ENCODE measurements around the gene BATF3.
"Not testable (repeated sequence)": the region's sequence is repeated elsewhere in the genome, so short reads cannot be mapped to it uniquely, and the experiment has no call there.

Gene BATF3, protein sequence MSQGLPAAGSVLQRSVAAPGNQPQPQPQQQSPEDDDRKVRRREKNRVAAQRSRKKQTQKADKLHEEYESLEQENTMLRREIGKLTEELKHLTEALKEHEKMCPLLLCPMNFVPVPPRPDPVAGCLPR

DNA sequence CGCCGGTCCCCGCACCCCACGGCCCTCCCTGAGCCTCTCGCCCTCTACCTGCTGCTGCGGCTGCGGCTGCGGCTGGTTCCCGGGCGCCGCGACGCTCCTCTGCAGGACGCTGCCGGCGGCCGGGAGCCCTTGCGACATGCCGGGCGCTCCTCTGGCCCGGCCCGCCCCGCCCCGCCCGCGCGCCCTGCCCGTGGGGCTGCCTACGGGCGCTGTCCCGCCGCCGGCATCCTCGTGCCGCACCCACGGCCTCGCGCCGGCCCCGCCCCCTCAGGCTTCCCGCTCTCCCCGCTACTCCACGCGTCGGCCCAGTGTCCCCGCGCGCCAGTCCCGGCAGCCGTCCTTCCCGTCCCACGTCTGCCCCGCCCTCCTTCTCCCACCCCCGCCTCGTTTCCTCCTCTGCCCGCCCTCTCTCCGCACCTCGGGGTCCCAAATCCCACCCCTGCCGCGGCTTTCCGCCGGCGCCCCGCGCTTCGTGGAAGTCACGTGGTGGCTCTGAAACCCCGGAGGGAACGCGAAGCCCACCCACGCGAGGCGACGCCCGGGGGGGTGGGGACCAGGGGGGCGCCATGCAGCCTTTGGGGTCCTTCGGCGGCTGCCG is at the start of gene BATF3:
BATF3 (minus strand) TSS at position 216 of the 598 bp plus-strand sequence; CDS start at position 138, 78 bp downstream.
- DNase-seq, result peak; percentile 27

DNA sequence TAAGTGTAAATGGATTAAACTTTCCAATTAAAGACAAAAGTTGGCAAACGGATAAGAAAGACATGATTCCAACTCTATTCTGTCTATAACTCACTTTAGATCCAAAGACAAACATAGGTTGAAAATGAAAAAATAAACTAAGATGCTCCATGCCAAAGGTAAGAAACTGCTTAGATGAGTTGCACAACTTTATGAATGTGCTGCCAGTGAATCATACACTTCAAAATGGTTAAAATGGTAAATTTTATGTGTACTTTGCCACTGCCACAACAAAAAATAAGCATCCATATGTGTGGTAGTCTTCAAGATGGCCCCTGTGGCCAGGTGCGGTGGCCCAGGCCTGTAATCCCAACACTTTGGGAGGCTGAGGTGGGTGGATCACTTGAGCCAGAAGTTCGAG is 46.9 kb upstream of the BATF3 start:
- DNase-seq, result no peak

DNA sequence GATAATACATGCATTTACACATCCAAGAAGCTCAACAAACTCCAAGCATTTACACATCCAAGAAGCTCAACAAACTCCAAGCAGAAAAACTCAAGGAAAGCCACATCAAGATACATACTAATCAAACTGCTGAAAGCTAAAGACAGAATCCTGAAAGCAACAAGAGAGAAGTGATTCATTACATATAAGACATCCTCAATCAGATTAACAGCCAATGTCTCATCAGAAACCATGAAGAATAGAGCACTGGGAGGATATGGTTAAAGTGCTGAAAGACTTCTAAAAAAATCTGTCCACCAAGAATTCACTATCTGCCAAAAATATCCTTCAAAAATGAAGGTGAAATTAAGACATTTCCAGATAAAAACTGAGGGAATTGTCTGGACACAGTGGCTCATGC is 45.7 kb upstream of the BATF3 start:
- DNase-seq, result no peak

DNA sequence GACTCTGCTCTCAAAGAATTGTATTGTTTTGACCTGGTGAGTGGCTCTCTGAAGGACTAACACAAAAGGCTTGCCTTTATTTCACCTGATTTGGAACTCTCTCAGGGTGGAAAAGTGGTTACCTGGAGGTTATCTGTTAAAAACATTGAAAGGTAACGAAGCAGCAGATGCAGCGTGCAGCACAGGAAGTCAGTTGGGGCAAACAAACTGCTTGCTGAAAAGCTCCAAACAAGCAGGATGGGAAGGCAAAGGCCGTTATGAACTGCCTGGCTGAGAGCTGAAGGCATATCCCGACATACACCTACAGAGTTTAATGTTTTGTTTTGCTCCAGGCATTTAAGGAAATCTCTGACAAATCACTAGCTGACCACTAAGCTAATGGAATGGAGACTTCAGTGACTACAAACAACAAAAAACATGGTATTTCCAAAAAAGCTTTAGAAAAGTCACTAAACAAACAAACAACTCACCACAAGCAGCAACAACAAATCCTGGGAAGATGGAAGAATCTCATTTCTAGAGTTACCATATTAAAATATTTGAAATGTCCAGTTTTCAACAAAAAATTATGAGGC is 44.3 kb upstream of the BATF3 start:
- no peak for DNase-seq

DNA sequence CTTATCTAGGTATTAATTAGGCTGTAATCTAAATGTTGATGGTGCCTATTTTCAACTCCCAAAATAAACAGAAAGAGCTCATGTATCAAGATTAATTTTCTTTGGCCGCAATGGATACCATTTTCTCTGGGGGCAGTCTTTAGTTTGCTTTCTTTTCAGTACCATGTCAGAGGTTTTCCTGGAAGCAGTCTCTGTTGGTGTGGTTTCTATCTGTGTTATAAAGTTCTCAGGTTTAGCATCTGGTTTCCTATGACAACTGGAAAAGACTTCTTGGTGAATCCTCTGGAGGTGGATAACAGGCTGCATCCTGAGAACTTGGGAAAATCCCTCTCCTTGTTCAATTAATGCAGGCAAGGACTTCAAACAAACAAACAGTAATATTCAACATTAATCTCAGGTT is 38.7 kb upstream of the BATF3 start:
- no peak for DNase-seq

DNA sequence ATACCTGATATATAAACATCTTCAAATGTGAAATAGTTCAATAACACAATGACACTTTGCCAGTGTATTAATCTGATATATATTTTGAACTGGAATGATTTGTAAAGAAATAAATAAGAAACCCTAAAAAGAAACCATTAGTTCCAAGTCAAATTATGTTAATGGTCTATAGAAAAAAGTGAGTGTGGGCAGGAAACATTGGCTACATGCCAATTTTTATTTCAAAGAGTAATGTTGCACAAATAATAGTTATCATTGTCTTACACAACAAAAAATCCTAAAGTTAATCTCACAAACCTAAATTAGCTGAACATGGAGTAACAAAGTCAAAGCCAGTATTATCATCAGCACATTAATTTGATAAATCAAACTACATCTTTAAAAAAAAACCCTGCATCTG is 37.9 kb upstream of the BATF3 start:
- DNase-seq, result no peak

DNA sequence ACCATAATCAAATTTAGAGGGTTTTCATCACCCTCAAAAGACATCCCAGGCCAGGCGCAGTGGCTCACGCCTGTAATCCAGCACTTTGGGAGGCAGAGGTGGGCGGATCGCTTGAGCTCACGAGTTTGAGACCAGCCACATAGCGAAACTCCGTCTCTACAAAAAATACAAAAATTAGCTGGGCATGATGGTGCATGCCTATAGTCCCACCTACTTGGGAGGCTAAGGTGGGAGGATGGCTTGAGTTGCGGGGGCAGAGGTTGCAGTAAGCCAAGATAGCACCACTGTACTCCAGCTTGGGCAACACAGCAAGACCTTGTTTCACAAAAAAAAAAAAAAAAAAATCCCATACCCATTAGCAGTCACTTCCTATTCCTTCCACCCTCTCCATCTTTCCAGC is 33.5 kb upstream of the BATF3 start:
- DNase-seq, result no peak

DNA sequence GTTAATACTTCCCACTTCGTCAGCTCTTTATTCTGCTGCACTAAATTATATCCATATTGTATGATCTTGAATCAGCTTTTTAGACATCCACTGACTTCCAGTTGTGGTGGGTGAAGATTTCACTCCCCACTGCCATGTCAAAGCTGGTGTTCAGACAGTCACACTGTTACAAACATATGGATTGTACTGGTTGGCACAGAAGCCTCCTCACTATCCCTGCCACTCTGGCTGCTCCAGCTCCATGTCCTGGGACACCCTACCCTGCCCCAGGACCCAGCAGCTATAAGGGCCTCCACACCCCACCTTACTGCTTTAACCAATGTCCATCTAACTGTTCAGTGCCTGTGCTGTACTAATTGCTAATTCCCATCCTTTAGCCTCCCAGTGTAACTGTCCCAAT is 32.0 kb upstream of the BATF3 start:
- DNase-seq, result no peak

DNA sequence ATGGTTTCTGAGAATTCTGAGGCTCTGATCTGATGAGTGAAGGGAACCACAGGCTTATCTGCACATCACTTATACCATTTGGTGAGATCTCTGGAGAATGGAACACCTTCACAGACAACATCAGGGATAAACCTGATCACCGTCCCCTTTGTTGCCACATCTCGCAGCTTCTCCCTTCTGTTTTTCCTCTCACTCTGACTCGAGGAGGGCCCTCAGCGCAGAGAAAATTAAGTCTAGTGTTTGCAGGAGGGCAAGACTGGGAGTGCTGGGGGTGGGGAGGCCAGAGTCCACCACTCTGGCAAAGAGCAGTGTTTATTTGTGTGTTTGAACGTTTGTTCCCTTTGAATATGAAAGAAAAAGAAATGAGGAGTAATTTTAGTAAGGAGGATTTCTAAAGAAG is 29.0 kb upstream of the BATF3 start:
- no peak for DNase-seq

DNA sequence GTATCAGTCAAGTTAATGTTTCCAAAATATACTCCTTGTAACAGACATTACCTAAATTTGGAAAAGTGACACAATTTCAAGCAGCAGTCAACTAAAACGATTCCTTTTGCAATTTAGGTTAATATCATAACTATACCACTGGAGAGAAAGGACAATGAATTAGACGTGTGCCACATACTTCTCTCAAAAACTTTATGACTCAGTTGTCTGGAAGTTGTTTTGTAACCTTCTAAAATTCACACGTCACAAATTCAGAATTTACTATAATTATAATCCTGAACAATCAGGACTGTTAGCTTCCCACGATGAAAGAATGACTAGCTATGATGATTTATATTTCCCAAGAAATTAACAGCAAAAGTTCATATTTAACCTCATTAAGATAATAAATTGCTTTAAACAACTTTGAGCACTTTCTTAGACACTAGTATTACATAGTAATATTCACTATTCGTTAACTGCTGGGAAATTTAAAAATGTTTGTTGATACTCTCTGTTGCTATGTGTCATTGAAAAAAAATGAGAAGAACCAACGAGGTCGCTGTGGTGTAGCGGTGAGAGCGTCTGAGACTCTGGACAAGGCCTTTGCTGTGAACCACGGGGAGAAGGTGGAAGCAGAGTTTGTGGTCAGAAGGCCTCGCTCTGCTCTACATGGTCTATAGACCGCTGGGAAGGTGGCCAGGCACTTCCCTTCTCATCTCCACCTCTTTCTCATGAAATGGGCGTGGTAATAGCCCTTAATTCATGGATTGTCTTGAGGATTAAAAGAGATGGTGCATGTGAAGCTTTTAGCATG is 27.9 kb upstream of the BATF3 start:
- peak; percentile 14 for DNase-seq

DNA sequence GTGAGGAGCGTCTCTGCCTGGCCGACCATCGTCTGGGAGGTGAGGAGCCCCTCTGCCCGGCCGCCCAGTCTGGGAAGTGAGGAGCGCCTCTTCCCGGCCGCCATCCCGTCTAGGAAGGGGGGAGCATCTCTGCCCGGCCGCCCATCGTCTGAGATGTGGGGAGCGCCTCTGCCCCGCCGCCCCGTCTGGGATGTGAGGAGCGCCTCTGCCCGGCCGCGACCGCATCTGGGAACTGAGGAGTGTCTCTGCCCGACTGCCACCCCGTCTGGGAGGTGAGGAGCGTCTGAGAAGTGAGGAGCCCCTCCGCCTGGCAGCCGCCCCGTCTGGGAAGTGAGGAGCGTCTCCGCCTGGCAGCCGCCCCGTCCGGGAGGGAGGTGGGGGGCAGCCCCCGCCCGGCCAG is 25.0 kb upstream of the BATF3 start:
- not testable (repeated sequence) for DNase-seq

DNA sequence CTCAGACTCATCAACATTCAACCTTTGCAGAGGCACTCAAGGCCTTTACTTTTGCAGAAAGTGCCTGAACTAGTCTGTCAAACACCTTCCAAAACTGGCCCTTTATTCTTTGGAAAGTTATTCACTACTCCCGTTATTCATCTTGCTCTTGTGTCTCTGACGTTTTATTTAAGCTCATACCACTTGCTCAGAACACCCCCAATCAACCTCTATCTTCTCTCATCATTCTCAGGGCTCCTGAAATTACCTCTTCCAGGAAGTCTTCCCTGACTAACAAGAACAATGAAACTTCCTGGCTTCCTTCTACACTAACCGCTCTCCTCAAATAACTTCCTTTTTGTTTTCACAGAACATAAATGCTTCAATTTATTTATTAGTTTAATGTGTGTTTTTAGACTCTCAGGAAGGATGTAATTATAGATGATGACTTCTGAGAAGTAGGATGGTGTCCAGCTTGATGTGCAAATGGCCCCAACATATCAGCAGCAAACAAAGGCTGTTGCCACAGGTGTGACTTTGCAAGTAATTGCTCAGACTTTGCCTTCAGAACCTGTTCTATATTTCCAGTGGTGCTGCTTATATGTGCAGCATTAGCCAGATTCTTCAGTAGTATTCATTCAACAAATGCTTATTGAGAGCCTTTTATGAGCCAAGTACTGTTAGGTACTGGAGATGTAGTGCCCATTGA is 22.8 kb upstream of the BATF3 start:
- DNase-seq, result no peak

DNA sequence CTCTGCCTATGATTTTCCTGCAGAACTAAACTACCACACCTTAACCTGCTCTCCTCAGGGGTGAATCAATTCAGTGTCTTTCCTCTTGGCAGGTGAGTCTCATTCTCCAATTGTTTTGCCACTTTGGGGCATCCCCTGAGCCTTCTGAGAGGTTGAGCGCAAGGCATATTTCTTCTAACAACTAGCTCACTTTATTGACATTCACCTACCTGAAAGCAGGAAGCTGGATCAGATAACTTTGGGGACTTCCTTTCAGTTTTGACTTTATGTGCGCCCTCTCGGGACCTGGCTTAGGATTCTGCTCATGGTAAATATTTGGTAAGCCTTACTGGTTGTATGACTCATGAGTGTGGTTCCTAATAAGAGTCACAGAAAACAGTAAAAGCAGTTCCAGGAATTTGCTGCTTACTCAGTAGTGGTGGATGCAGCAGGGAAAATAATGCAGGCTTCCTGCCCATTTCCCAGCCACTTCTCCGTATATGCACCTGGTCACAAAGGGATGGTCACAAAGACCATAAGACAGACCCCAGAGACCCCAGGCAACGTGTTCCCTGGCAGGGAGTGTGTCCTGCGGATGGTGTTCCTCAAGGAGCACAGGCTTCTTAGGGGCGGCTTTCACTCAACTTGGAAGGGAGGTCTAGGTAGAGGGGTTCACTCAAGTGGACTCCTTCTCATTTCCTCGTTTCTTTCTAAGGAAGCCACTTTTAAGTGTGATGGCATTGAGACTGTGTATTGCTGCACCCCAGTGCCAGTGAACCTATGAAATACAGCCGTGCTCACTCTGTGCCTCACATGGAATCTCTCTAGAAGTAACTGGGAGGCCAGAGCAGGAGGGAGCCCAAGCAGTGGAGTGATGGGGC is 22.0 kb upstream of the BATF3 start:
- DNase-seq, result no peak

DNA sequence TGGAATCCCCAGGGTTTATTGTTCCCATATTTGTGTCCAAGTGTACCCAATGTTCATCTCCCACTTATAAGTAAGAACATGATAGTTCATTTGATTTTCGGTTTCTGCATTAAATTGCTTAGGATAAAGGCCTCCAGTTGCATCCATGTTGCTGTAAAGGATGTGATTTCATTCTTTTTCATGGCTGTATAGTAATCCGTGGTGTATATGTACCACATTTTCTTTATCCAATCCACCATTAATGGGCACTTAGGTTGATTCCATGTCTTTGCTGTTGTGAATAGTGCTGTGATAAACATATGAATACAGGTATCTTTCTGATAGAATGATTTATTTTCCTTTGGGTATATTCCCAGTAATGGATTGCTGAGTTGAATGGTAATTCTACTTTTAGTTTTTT is 20.0 kb upstream of the BATF3 start:
- DNase-seq, result no peak

DNA sequence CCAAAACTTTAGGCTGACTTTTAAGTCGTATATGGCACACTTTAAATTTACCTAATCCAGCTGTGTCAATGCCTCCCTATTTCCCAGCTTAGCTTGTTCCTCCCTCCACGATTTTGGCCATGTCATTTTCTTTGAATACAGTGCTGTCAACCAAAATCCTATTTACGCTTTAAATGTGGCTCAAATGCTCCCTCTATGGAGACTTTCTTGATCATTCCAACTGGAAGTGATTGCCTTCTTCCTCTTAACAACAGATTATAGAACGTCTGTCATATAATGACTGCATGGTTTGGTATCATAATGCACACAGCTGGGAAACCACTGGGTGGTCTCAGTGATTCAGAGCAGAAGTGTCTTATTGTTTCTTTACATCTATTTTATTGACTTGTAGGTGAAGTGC is 18.9 kb upstream of the BATF3 start:
- no peak for DNase-seq

DNA sequence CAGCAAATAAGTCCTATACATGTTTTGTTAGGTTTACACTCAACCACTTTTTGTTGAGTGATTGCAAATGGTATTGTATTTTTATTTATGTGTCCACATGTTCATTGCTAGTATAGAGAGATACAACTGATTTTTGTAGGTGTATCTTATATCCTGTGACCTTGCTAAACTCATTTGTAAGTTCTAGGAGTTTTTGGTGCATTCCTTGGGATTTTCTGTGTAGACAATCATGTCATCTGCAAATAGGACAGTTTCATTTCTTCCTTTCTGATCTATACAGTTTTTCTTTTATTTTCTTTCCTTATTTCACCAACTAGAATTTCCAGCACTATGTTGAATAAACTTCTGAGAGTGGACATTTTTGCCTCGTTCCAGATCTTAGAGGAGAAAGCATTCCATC is 16.5 kb upstream of the BATF3 start:
- DNase-seq, result no peak

DNA sequence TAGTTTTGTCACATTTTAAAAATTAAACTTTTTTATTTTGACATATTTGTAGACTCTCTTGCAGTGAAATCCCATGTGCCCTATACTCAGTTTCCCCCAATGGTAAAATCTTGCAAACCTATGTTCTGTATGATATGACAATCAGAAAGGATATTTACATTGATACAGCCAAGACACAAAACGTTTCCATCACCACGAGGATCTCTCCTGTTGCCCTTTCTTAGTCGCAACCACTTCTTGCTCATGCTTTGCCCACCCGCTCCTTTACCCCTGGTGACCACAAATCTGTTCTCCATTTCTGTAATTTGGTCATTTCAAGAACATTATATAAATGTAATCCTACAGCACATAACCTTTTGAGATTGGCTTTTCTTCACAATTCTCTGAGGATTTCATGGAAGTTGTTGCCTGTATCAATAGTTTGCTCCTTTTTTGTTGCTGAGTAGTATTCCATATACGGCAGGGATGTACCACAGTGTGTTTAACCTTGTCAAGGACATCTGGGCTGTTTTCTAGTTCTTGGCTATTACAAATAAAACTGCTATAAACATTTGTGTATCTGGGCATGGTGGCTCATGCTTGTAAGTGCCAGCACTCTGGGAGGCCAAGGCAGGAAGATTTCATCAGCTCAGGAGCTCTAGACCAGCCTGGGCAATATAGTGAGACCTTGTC is 14.0 kb upstream of the BATF3 start:
- DNase-seq, result no peak

DNA sequence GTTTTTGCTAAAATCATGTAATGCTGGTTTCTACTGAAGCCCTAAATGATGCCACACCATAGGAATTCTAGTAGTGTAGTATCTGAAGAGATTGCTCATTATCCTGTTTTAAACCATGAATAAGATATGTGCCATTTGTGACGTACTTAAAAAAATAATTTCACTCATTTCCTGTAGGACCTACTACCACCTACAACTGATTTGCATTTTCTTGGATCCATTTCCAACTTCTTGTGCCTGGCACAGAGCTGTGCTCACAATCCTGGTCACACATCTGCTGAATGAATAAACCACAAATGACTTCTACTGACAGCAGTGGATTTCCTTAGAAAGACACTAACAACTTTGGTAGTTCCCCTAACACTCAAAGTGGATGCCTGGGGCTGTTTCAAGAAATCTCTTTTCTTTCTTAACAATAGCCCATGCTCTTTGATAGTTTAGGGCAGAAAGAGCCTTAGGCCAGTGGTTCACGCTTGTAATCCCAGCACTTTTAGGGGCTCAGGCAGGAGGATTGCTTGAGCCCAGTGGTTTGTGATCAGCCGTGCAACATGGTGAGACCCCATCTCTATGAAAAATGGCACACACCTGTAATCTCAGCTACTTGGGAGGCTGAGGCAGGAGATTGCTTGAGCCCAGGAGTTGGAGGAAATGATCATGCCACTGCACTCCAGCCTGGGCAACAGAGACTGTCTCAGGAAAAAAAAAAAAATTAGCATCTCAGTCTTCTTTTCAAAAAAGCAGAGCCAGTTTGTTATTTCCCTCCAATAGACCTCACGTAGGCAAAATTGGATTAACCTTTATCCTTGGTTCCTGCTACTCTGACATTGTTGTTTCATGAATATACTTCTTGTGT is 13.0 kb upstream of the BATF3 start:
- no peak for DNase-seq

DNA sequence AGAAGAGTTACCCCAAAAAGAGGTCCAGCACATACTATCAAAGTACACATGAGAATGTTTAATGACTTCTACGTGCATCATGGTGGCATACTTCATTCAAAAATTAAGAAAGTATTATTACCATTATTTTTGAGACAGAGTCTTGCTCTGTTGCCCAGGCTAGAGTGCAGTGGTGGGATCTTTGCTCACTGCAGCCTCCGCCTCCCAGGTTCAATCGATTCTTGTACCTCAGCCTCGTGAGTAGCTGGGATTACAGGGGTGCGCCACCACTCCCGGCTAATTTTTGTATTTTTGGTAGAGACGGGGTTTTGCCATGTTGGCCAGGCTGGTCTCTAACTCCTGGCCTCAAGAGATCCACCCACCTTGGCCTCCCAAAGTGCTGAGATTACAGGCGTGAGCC is 12.3 kb upstream of the BATF3 start:
- DNase-seq, result not testable (repeated sequence)

DNA sequence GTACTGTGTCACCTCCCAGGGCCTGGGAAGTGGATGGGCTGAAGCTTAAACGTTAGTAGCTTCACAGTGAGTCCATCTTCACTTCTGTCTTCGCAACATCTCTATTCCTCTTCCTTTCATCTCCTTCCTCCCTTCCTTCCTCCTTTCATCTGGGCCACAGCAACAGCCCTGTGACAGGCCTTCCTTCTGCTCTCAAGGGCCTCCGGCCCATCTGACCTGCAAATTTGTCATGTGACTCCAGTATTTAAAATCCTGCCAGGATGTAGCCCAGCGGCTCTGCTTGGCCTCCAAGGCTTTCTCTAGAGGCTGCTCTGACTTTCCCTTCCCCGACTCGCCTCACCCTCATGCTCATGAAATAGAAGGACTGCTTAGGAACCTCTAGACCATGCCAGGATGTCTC is 10.9 kb upstream of the BATF3 start:
- no peak for DNase-seq

DNA sequence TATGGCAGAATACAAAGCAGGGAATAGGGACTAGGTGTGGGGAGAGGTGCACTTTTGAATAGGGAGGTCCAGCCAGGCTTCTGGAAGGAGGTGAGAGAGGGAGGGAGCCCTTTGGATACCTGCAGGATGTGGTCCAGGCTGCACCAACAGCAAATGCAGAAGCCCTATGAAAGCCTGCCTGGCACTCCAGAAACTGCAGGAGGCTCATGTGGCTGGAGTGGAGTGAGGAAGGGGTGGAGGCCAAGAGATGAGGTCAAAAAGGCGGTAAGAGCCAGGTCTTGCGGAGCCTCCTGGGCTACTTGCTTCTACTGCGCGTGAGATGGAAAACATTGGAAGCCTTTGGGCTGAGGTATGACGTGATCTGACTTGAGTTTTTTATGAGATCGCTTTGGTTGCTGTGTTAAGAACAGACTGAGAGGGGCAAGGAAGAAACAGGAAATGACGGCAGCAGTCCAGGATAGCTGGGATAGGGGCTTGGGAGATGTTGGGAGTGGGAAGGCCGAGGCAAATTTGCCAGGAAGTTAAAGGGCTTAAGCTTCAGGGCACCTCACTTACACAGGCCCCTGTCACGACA is 4.4 kb upstream of the BATF3 start:
- DNase-seq, result no peak

Data from CD4-positive, alpha-beta T cell treated with Interferon gamma for 1 hour (primary cell).